ENCODE results near the gene ZNF70.

GRCh38 chr22:23752750-23753149, 1.8 kb upstream of the ZNF70 start:
- TF ChIP-seq, protein P1, sequence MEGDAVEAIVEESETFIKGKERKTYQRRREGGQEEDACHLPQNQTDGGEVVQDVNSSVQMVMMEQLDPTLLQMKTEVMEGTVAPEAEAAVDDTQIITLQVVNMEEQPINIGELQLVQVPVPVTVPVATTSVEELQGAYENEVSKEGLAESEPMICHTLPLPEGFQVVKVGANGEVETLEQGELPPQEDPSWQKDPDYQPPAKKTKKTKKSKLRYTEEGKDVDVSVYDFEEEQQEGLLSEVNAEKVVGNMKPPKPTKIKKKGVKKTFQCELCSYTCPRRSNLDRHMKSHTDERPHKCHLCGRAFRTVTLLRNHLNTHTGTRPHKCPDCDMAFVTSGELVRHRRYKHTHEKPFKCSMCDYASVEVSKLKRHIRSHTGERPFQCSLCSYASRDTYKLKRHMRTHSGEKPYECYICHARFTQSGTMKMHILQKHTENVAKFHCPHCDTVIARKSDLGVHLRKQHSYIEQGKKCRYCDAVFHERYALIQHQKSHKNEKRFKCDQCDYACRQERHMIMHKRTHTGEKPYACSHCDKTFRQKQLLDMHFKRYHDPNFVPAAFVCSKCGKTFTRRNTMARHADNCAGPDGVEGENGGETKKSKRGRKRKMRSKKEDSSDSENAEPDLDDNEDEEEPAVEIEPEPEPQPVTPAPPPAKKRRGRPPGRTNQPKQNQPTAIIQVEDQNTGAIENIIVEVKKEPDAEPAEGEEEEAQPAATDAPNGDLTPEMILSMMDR (conservative IDR thresholded peaks at IDR 0.05; ENCODE audit: low read depth, low read length): no peak
- no peak for TF ChIP-seq EZH2 (IDR thresholded peaks at IDR 0.05; ENCODE audit: borderline replicate concordance, low read depth, low read length, poor library complexity, severe bottlenecking)

Measured in A673 (cell line).